Liver (tissue), 9 donors: Measurements from ENCODE around the gene COL9A1. TPM values are rescaled to one million over a fixed set of nuclear protein-coding genes. Genes with fewer than 3 reads are reported as not detected.

Source experiments
- DNase-seq: peaks from one replicate; pipeline ENCODE4 v3.0.0-alpha.2; 2017; ENCODE audit warnings: low spot score
- H3K27ac ChIP-seq, 2 donors: one replicate each; pipeline ENCODE4 v1.7.0; 2013; ENCODE audit warnings: inconsistent platforms in 2 of 2, low read length in 2 of 2, control low read depth in 1 of 2, low read depth in 1 of 2, mild to moderate bottlenecking in 1 of 2
- H3K27me3 ChIP-seq, 4 donors: one replicate each; pipeline versions ENCODE4 v1.6.1 to v1.7.0; 2013; ENCODE audit warnings: low read length in 3 of 4, inconsistent platforms in 1 of 4, mild to moderate bottlenecking in 1 of 4, moderate library complexity in 1 of 4; ENCODE audit not compliant: control insufficient read depth in 4 of 4, insufficient read depth in 4 of 4
- H3K36me3 ChIP-seq, 4 donors: one replicate each; pipeline versions ENCODE4 v1.6.1 to v1.7.0; 2013; ENCODE audit warnings: low read length in 3 of 4, mild to moderate bottlenecking in 3 of 4, low read depth in 1 of 4, moderate library complexity in 1 of 4; ENCODE audit not compliant: control insufficient read depth in 4 of 4, insufficient read depth in 3 of 4
- H3K4me1 ChIP-seq, 4 donors: one replicate each; pipeline versions ENCODE4 v1.6.1 to v1.7.0; 2013; ENCODE audit warnings: low read length in 3 of 4, mild to moderate bottlenecking in 3 of 4, moderate library complexity in 1 of 4; ENCODE audit not compliant: control insufficient read depth in 4 of 4, insufficient read depth in 4 of 4
- H3K4me3 ChIP-seq, 3 donors: one replicate each; pipeline versions ENCODE4 v1.6.1 to v1.7.0; 2013; ENCODE audit warnings: low read length in 3 of 3, control low read depth in 1 of 3, low read depth in 1 of 3, mild to moderate bottlenecking in 1 of 3
- H3K9ac ChIP-seq, 2 donors: one replicate each; pipeline ENCODE4 v1.7.0; 2013; ENCODE audit warnings: low read length in 2 of 2, mild to moderate bottlenecking in 2 of 2, moderate library complexity in 2 of 2, control low read depth in 1 of 2, low read depth in 1 of 2
- H3K9me3 ChIP-seq, 4 donors: one replicate each; pipeline versions ENCODE4 v1.6.1 to v1.7.0; 2013; ENCODE audit warnings: low read length in 3 of 4; ENCODE audit not compliant: control insufficient read depth in 4 of 4
- CTCF ChIP-seq: fragments of 150-350 bp; IDR thresholded peaks from 2 replicates; pipeline ENCODE4 v1.5.1; 2017; ENCODE audit warnings: improper control_type of control experiment, low read depth, low read length; ENCODE audit not compliant: missing input control
- FOXA2 ChIP-seq: IDR thresholded peaks from 2 replicates; pipeline ENCODE4 v1.6.1; 2016; ENCODE audit warnings: antibody characterized with exemption
- GABPA ChIP-seq, 2 donors: IDR thresholded peaks in 1 of 2; conservative IDR thresholded peaks in 1 of 2; 2 replicates each; pipeline ENCODE4 v1.6.1; 2016; ENCODE audit warnings: antibody characterized with exemption in 2 of 2, mild to moderate bottlenecking in 1 of 2, moderate library complexity in 1 of 2
- HNF4A ChIP-seq, 2 donors: conservative IDR thresholded peaks; 2 replicates each; pipeline ENCODE4 v1.6.1; 2016; ENCODE audit warnings: antibody characterized with exemption in 2 of 2, mild to moderate bottlenecking in 2 of 2
- JUND ChIP-seq, 2 donors: IDR thresholded peaks; 2 replicates each; pipeline ENCODE4 v1.6.1; 2016; ENCODE audit warnings: antibody characterized with exemption in 2 of 2
- NR2F2 ChIP-seq: IDR thresholded peaks from 2 replicates; pipeline ENCODE4 v1.6.1; 2016; ENCODE audit warnings: antibody characterized with exemption
- RAD21 ChIP-seq, 2 donors: IDR thresholded peaks; 2 replicates each; pipeline ENCODE4 v1.6.1; 2016; ENCODE audit warnings: antibody characterized with exemption in 2 of 2, mild to moderate bottlenecking in 2 of 2
- RXRA ChIP-seq, 2 donors: IDR thresholded peaks; 2 replicates each; pipeline ENCODE4 v1.6.1; 2017 to 2018; ENCODE audit warnings: antibody characterized with exemption in 2 of 2, mild to moderate bottlenecking in 1 of 2
- SP1 ChIP-seq: IDR thresholded peaks from 2 replicates; pipeline ENCODE4 v1.6.1; 2018; ENCODE audit warnings: antibody characterized with exemption, mild to moderate bottlenecking
- YY1 ChIP-seq: IDR thresholded peaks from 2 replicates; pipeline ENCODE4 v1.6.1; 2016; ENCODE audit warnings: antibody characterized with exemption, mild to moderate bottlenecking
- ZBTB33 ChIP-seq: IDR thresholded peaks from 2 replicates; pipeline ENCODE4 v1.6.1; 2016; ENCODE audit warnings: antibody characterized with exemption
- WGBS: extraction: QIAGEN DNeasy Blood & Tissue Kit; methylation state at CpG from one replicate; pipeline ENCODE4 v1.1.7; 2013; 5-methylcytosine and 5-hydroxymethylcytosine counted together
- polyA plus RNA-seq, 2 donors: library from polyadenylated mRNA; stranded (reverse) in 1 of 2; unstranded in 1 of 2; fragments of 200-250 nt in 1 of 2; fragments of >200 nt in 1 of 2; fragmentation: Nextera tagmentation in 1 of 2; extraction: Ambion mirVana in 1 of 2; gene quantifications; one replicate each; pipeline versions ENCODE4 v1.2.1 to v1.2.3, GENCODE V29; 2013 to 2015
- total RNA-seq, 2 donors: library from RNA; depleted of rRNA; stranded (reverse); fragments of >200 nt; gene quantifications; one replicate each; pipeline ENCODE4 v1.2.3, GENCODE V29; 2014
- TF ChIP-seq, protein P1 (sequence below): IDR thresholded peaks from 2 replicates; pipeline ENCODE4 v1.6.1; 2016; ENCODE audit warnings: antibody characterized with exemption, mild to moderate bottlenecking
- donor health status: healthy.
- donor health status: healthy.
- donor health status: healthy.
- donor health status: healthy.
- donor health status: healthy.

COL9A1 gene
- total and polyA plus RNA-seq, 4 donors = 0.01 to 1.4 TPM; not detected in 2

DNA sequence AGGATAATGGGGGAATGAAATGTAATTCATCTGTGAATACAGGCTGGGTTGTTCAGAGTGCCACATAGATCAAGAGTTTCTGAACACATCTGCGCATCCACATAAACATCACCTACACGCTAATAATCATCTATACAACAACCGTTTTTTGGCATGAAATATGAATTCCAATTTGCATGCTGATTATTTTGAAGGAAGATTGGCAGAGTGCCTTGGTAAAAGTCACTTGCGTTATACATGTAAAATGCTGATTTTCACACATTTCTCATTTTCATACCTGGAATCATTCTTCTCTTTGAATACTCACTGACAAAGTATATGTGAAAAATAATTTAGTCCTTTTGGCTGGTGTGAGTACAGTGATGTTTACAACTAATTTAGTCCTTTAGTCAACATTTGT lies 17.7 kb downstream of the COL9A1 start:
- no peaks in the 10 kb centered on the region for H3K9me3 ChIP-seq
- H3K27ac ChIP-seq = no peak overlapping the region
- DNase-seq = no peak
- no peak overlapping the region for H3K4me3 ChIP-seq
- 81% methylated on average over 4 of the region's 4 CpGs for WGBS
- H3K4me1 ChIP-seq = peaks cover 0 to 11% (median 5%) of the 10 kb centered on the region in 4 donors
- H3K36me3 ChIP-seq = no peaks in the 10 kb centered on the region
- peaks cover 0 to 25% (median 7%) of the 10 kb centered on the region in 4 donors for H3K27me3 ChIP-seq
- no peak overlapping the region for H3K9ac ChIP-seq
- no peak for TF ChIP-seq ZBTB33
- TF ChIP-seq JUND (IDR thresholded peaks at IDR 0.05) = no peak
- TF ChIP-seq SP1 = no peak
- no peak for TF ChIP-seq GABPA (IDR thresholded peaks at IDR 0.05 in 1 of 2, conservative IDR thresholded peaks at IDR 0.05 in 1 of 2)

DNA sequence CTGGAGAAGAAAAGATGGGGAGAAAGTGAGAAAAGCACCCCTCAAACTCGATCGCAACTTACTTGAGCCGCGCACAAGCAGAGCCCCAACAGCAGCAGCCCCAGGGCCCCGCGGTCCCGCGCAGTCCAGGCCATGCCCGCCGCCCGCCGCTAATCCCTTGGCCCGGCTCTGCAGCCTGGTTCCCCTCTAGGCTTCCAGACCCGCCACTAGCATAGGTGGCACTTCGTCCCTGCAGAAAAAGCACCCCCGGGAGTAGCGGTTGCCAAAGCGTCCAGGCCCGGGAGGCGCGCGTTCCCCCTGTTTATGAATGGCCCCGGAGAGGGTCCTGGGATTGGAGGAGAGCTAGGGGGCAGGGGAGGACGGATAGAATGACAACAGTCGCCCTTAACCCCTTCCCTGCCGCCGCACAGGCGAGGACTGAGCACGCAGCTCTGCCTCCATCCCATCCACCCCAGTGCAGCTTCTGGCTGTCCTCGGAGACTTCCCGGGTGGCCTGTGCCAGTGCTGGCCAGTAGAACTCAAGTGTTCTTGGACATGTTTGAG lies 19.9 kb downstream of the COL9A1 start:
- peak; percentile 34 for DNase-seq
- Histone ChIP-seq H3K36me3 (no peaks in the 10 kb centered on the region), H3K4me1 (peaks cover 0 to 11% (median 5%) of the 10 kb centered on the region in 4 donors), H3K27me3 (peaks cover 0 to 29% (median 7%) of the 10 kb centered on the region in 4 donors), H3K4me3 (no peak overlapping the region), H3K27ac (no peak overlapping the region), H3K9ac (no peak overlapping the region), H3K9me3 (no peaks in the 10 kb centered on the region)
- TF ChIP-seq NR2F2 (no peak), CTCF (no peak), GABPA (IDR thresholded peaks at IDR 0.05 in 1 of 2, conservative IDR thresholded peaks at IDR 0.05 in 1 of 2) (no peak), YY1 (no peak), RXRA (IDR thresholded peaks at IDR 0.05) (no peak), JUND (IDR thresholded peaks at IDR 0.05) (no peak), SP1 (no peak), FOXA2 (no peak), HNF4A (conservative IDR thresholded peaks at IDR 0.05) (no peak), RAD21 (IDR thresholded peaks at IDR 0.05) (no peak)
- TF ChIP-seq, protein P1, sequence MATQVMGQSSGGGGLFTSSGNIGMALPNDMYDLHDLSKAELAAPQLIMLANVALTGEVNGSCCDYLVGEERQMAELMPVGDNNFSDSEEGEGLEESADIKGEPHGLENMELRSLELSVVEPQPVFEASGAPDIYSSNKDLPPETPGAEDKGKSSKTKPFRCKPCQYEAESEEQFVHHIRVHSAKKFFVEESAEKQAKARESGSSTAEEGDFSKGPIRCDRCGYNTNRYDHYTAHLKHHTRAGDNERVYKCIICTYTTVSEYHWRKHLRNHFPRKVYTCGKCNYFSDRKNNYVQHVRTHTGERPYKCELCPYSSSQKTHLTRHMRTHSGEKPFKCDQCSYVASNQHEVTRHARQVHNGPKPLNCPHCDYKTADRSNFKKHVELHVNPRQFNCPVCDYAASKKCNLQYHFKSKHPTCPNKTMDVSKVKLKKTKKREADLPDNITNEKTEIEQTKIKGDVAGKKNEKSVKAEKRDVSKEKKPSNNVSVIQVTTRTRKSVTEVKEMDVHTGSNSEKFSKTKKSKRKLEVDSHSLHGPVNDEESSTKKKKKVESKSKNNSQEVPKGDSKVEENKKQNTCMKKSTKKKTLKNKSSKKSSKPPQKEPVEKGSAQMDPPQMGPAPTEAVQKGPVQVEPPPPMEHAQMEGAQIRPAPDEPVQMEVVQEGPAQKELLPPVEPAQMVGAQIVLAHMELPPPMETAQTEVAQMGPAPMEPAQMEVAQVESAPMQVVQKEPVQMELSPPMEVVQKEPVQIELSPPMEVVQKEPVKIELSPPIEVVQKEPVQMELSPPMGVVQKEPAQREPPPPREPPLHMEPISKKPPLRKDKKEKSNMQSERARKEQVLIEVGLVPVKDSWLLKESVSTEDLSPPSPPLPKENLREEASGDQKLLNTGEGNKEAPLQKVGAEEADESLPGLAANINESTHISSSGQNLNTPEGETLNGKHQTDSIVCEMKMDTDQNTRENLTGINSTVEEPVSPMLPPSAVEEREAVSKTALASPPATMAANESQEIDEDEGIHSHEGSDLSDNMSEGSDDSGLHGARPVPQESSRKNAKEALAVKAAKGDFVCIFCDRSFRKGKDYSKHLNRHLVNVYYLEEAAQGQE = no peak
- WGBS = 4% methylated on average over 31 of the region's 31 CpGs
